ENCODE results near the gene ZBED4. TPM values are rescaled to one million over a fixed set of nuclear protein-coding genes. Genes with fewer than 3 reads are reported as not detected.
"Not testable (repeated sequence)": the region's sequence is repeated elsewhere in the genome, so short reads cannot be mapped to it uniquely, and the experiment has no call there.

The ZBED4 gene
- total RNA-seq, 1 experiment from 2014 or later = 31.5 TPM

- Histone ChIP-seq H3K27ac (ENCODE audit: low read depth, low read length, poor library complexity, severe bottlenecking) (no peak overlapping the region), H3K9me3 (ENCODE audit: low read depth, low read length, poor library complexity, severe bottlenecking) (no peaks in the 10 kb centered on the region), H3K4me1 (ENCODE audit: insufficient read depth, low read length, poor library complexity, severe bottlenecking) (no peaks in the 10 kb centered on the region), H3K4me3 (ENCODE audit: low read depth, low read length, poor library complexity, severe bottlenecking) (no peak overlapping the region), H3K27me3 (replicated peaks; ENCODE audit: insufficient read depth, low read depth, low read length, poor library complexity) (no peaks in the 10 kb centered on the region), H3K36me3 (ENCODE audit: insufficient read depth, low read length, poor library complexity, severe bottlenecking) (peaks cover 53% of the 10 kb centered on the region)
- TF ChIP-seq, protein P1, sequence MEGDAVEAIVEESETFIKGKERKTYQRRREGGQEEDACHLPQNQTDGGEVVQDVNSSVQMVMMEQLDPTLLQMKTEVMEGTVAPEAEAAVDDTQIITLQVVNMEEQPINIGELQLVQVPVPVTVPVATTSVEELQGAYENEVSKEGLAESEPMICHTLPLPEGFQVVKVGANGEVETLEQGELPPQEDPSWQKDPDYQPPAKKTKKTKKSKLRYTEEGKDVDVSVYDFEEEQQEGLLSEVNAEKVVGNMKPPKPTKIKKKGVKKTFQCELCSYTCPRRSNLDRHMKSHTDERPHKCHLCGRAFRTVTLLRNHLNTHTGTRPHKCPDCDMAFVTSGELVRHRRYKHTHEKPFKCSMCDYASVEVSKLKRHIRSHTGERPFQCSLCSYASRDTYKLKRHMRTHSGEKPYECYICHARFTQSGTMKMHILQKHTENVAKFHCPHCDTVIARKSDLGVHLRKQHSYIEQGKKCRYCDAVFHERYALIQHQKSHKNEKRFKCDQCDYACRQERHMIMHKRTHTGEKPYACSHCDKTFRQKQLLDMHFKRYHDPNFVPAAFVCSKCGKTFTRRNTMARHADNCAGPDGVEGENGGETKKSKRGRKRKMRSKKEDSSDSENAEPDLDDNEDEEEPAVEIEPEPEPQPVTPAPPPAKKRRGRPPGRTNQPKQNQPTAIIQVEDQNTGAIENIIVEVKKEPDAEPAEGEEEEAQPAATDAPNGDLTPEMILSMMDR (conservative IDR thresholded peaks at IDR 0.05; ENCODE audit: low read depth, low read length) = no peak
- no peak for TF ChIP-seq EZH2 (IDR thresholded peaks at IDR 0.05; ENCODE audit: borderline replicate concordance, low read depth, low read length, poor library complexity, severe bottlenecking)
- intact Hi-C loops (cut with micrococcal nuclease; ENCODE audit: unreplicated experiment) = no loop called here
- CTCF ChIA-PET = no interaction called here
- BruUV-seq (replicated peaks) = no TSS peak
- POLR2A ChIA-PET (ENCODE audit: low non-redundant PET) = no interaction called here
- DNase-seq (ENCODE audit: low spot score) = no peak
Measured at GRCh38 chr22:49815641-49816091, 38.0 kb upstream of the ZBED4 start.

DNA sequence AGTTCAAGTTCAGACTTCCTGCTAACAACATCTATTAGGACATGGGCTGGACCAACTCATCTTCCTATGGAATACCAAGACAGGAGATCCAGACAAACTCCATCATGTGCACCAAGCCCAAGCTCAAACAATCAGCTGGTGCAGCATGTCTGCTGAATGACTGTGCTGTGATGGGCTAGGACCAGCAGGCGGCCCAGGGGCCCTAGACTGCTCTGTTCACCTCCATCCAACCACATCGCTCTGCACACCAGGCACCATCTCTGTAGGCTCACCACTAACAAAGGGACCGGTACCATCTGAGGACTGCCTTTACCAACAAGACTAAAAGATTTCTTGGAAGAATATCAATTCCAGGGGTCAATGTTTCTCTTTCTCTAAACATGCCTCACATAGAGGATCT lies 36.3 kb upstream of the ZBED4 start:
- Histone ChIP-seq H3K27ac (ENCODE audit: low read depth, low read length, poor library complexity, severe bottlenecking) (no peak overlapping the region), H3K4me3 (ENCODE audit: low read depth, low read length, poor library complexity, severe bottlenecking) (no peak overlapping the region), H3K4me1 (ENCODE audit: insufficient read depth, low read length, poor library complexity, severe bottlenecking) (no peaks in the 10 kb centered on the region), H3K9me3 (ENCODE audit: low read depth, low read length, poor library complexity, severe bottlenecking) (no peaks in the 10 kb centered on the region), H3K27me3 (replicated peaks; ENCODE audit: insufficient read depth, low read depth, low read length, poor library complexity) (no peaks in the 10 kb centered on the region), H3K36me3 (ENCODE audit: insufficient read depth, low read length, poor library complexity, severe bottlenecking) (peaks cover 70% of the 10 kb centered on the region)
- ChIA-PET POLR2A (ENCODE audit: low non-redundant PET) (no interaction called here), CTCF (interaction anchor here (0.6 kb wide), 1 partner anchor 110 kb away, joined by 3 read pairs; no protein-coding TSS in a partner anchor)
- no peak for TF ChIP-seq EZH2 (IDR thresholded peaks at IDR 0.05; ENCODE audit: borderline replicate concordance, low read depth, low read length, poor library complexity, severe bottlenecking)
- TF ChIP-seq, protein P1 (conservative IDR thresholded peaks at IDR 0.05; ENCODE audit: low read depth, low read length) = no peak
- no peak for DNase-seq (ENCODE audit: low spot score)
- intact Hi-C loops (cut with micrococcal nuclease; ENCODE audit: unreplicated experiment) = no loop called here
- BruUV-seq (replicated peaks) = no TSS peak

- intact Hi-C loops (cut with micrococcal nuclease; ENCODE audit: unreplicated experiment) = no loop called here
- CTCF ChIA-PET = no interaction called here
- POLR2A ChIA-PET (ENCODE audit: low non-redundant PET) = interaction anchor here (0.5 kb wide), 1 partner anchor 486 kb away, joined by 5 read pairs; the partner anchor contains the start of gene PLXNB2
- Histone ChIP-seq H3K27ac (ENCODE audit: low read depth, low read length, poor library complexity, severe bottlenecking) (no peak overlapping the region), H3K9me3 (ENCODE audit: low read depth, low read length, poor library complexity, severe bottlenecking) (no peaks in the 10 kb centered on the region), H3K36me3 (ENCODE audit: insufficient read depth, low read length, poor library complexity, severe bottlenecking) (peaks cover 89% of the 10 kb centered on the region), H3K4me3 (ENCODE audit: low read depth, low read length, poor library complexity, severe bottlenecking) (no peak overlapping the region), H3K4me1 (ENCODE audit: insufficient read depth, low read length, poor library complexity, severe bottlenecking) (peaks cover 10% of the 10 kb centered on the region), H3K27me3 (replicated peaks; ENCODE audit: insufficient read depth, low read depth, low read length, poor library complexity) (no peaks in the 10 kb centered on the region)
- TF ChIP-seq EZH2 (IDR thresholded peaks at IDR 0.05; ENCODE audit: borderline replicate concordance, low read depth, low read length, poor library complexity, severe bottlenecking) = no peak
- TF ChIP-seq, protein P1 (conservative IDR thresholded peaks at IDR 0.05; ENCODE audit: low read depth, low read length) = no peak
- no peak for DNase-seq (ENCODE audit: low spot score)
- no TSS peak for BruUV-seq (replicated peaks)
Measured at GRCh38 chr22:49820984-49821383, 32.7 kb upstream of the ZBED4 start.

DNA sequence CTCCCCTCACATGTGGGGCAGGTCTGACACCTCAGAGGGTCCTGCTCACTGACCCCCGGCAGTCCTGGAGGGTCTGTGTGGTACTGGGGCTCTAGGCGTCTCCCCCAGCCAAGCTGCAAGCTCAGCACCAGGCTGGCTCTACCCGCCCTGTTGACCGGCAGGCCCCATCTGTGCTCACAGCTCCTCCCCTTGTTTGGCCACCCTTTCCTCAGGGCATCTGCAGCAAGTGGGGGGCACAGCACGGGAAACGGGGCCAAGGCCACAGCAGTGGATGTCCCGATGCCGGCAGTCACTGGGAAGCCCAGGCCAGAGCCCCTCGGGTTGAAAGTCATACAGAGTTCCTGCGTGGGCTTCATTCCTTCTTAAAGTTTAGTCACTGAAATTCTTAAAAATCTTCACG lies 31.9 kb upstream of the ZBED4 start:
- H3K36me3 ChIP-seq (ENCODE audit: insufficient read depth, low read length, poor library complexity, severe bottlenecking) = peaks cover 84% of the 10 kb centered on the region
- BruUV-seq (replicated peaks); intact Hi-C loops (cut with micrococcal nuclease; ENCODE audit: unreplicated experiment); H3K27ac ChIP-seq (ENCODE audit: low read depth, low read length, poor library complexity, severe bottlenecking); H3K4me3 ChIP-seq (ENCODE audit: low read depth, low read length, poor library complexity, severe bottlenecking); H3K9me3 ChIP-seq (ENCODE audit: low read depth, low read length, poor library complexity, severe bottlenecking); H3K27me3 ChIP-seq (replicated peaks; ENCODE audit: insufficient read depth, low read depth, low read length, poor library complexity); POLR2A ChIA-PET (ENCODE audit: low non-redundant PET); DNase-seq (ENCODE audit: low spot score); CTCF ChIA-PET: not testable (repeated sequence)
- H3K4me1 ChIP-seq (ENCODE audit: insufficient read depth, low read length, poor library complexity, severe bottlenecking) = peaks cover 12% of the 10 kb centered on the region

Measured in A673 (cell line).